Mucosa of rectum (tissue), 2 donors: ENCODE results near the gene KCNK6.
A peak's percentile ranks its signal among the peaks of the same experiment; 100 is the strongest.

Experiments used
- H3K27ac ChIP-seq, 2 donors: one replicate each; pipeline ENCODE4 v1.7.0; 2013; ENCODE audit warnings: inconsistent platforms in 2 of 2, low read depth in 2 of 2, low read length in 2 of 2
- H3K27me3 ChIP-seq, 2 donors: one replicate each; pipeline ENCODE4 v1.7.0; 2013; ENCODE audit warnings: low read length in 2 of 2; ENCODE audit not compliant: control insufficient read depth in 2 of 2, insufficient read depth in 2 of 2
- H3K36me3 ChIP-seq, 2 donors: one replicate each; pipeline ENCODE4 v1.7.0; 2013; ENCODE audit warnings: low read length in 2 of 2; ENCODE audit not compliant: control insufficient read depth in 2 of 2, insufficient read depth in 2 of 2
- H3K4me1 ChIP-seq, 2 donors: one replicate each; pipeline ENCODE4 v1.7.0; 2013; ENCODE audit warnings: low read length in 2 of 2, mild to moderate bottlenecking in 1 of 2; ENCODE audit not compliant: control insufficient read depth in 2 of 2, insufficient read depth in 2 of 2
- H3K4me3 ChIP-seq, 2 donors: one replicate each; pipeline ENCODE4 v1.7.0; 2013; ENCODE audit warnings: low read length in 2 of 2
- H3K9ac ChIP-seq, 2 donors: one replicate each; pipeline ENCODE4 v1.7.0; 2013; ENCODE audit warnings: low read length in 2 of 2, low read depth in 1 of 2, mild to moderate bottlenecking in 1 of 2
- H3K9me3 ChIP-seq, 2 donors: one replicate each; pipeline ENCODE4 v1.7.0; 2013; ENCODE audit warnings: low read length in 2 of 2; ENCODE audit not compliant: control insufficient read depth in 2 of 2
- donor health status: healthy.
- donor health status: Normal muscosa, but diverticular disease.

Gene KCNK6

GRCh38 chr19:38319421-38320258 is at the start of gene KCNK6:
TSS of gene KCNK6 (plus strand) at chr19:38319845. CDS start at chr19:38319951, 106 bp downstream.
- H3K36me3 ChIP-seq: peaks cover 0 to 6% of the 10 kb centered on the region in 2 donors
- H3K9me3 ChIP-seq: no peaks in the 10 kb centered on the region
- H3K27ac ChIP-seq: peak within 1 kb of the TSS; percentile 78 to 80
- no peaks in the 10 kb centered on the region for H3K27me3 ChIP-seq
- H3K9ac ChIP-seq: peak within 1 kb of the TSS; percentile 38 to 89
- H3K4me3 ChIP-seq: peak within 1 kb of the TSS; percentile 67 to 74
- H3K4me1 ChIP-seq: peaks cover 18 to 27% of the 10 kb centered on the region in 2 donors

GRCh38 chr19:38270587-38271167 is 49.0 kb upstream of the KCNK6 start:
- no peak overlapping the region for H3K4me3 ChIP-seq
- H3K9me3 ChIP-seq: no peaks in the 10 kb centered on the region
- peak overlapping the region in 1 of 2 donors; percentile 9 for H3K27ac ChIP-seq
- peaks cover 44 to 63% of the 10 kb centered on the region in 2 donors for H3K4me1 ChIP-seq
- peaks cover 0 to 5% of the 10 kb centered on the region in 2 donors for H3K36me3 ChIP-seq
- H3K9ac ChIP-seq: no peak overlapping the region
- H3K27me3 ChIP-seq: no peaks in the 10 kb centered on the region

- Histone ChIP-seq H3K4me1 (peaks cover 29 to 53% of the 10 kb centered on the region in 2 donors), H3K4me3 (peak overlapping the region in 1 of 2 donors; percentile 29), H3K27ac (peak overlapping the region; percentile 86 to 90)
These were observed 46.1 kb upstream of the KCNK6 start for GRCh38 chr19:38273499-38273898.

GRCh38 chr19:38274739-38275138 is 44.9 kb upstream of the KCNK6 start:
- Histone ChIP-seq H3K27me3 (no peaks in the 10 kb centered on the region), H3K4me3 (peak overlapping the region in 1 of 2 donors; percentile 22), H3K36me3 (peaks cover 0 to 5% of the 10 kb centered on the region in 2 donors), H3K9me3 (no peaks in the 10 kb centered on the region), H3K4me1 (peaks cover 26 to 53% of the 10 kb centered on the region in 2 donors), H3K9ac (peak overlapping the region; percentile 46 to 52), H3K27ac (peak overlapping the region; percentile 86 to 90)

More at GRCh38 chr19:38273499-38273898, 46.1 kb upstream of the KCNK6 start:
- H3K9me3 ChIP-seq: no peaks in the 10 kb centered on the region
- no peaks in the 10 kb centered on the region for H3K27me3 ChIP-seq
- peak overlapping the region in 1 of 2 donors; percentile 42 for H3K9ac ChIP-seq
- peaks cover 0 to 5% of the 10 kb centered on the region in 2 donors for H3K36me3 ChIP-seq

- Histone ChIP-seq H3K27ac (peak overlapping the region; percentile 31 to 63), H3K36me3 (peaks cover 5 to 7% of the 10 kb centered on the region in 2 donors), H3K9ac (no peak overlapping the region), H3K4me1 (peaks cover 26 to 48% of the 10 kb centered on the region in 2 donors), H3K27me3 (no peaks in the 10 kb centered on the region), H3K4me3 (no peak overlapping the region), H3K9me3 (no peaks in the 10 kb centered on the region)
These were observed 42.6 kb upstream of the KCNK6 start for GRCh38 chr19:38276942-38277517.

- Histone ChIP-seq H3K27me3 (no peaks in the 10 kb centered on the region), H3K9ac (no peak overlapping the region), H3K36me3 (peaks cover 5 to 7% of the 10 kb centered on the region in 2 donors), H3K4me3 (no peak overlapping the region), H3K9me3 (no peaks in the 10 kb centered on the region), H3K4me1 (peaks cover 21 to 44% of the 10 kb centered on the region in 2 donors), H3K27ac (peak overlapping the region; percentile 31 to 63)
These were observed 42.1 kb upstream of the KCNK6 start for GRCh38 chr19:38277549-38277948.

GRCh38 chr19:38277969-38278680 is 41.5 kb upstream of the KCNK6 start:
- Histone ChIP-seq H3K27me3 (no peaks in the 10 kb centered on the region), H3K4me1 (peaks cover 21 to 42% of the 10 kb centered on the region in 2 donors), H3K9ac (peak overlapping the region in 1 of 2 donors; percentile 41), H3K36me3 (peaks cover 5 to 7% of the 10 kb centered on the region in 2 donors), H3K27ac (peak overlapping the region; percentile 63 to 69), H3K4me3 (no peak overlapping the region), H3K9me3 (no peaks in the 10 kb centered on the region)

GRCh38 chr19:38278751-38279150 is 40.9 kb upstream of the KCNK6 start:
- H3K36me3 ChIP-seq: peaks cover 5 to 12% of the 10 kb centered on the region in 2 donors
- H3K27ac ChIP-seq: peak overlapping the region; percentile 63 to 69

GRCh38 chr19:38280030-38280921 is 39.4 kb upstream of the KCNK6 start:
- Histone ChIP-seq H3K4me3 (no peak overlapping the region), H3K9ac (no peak overlapping the region), H3K4me1 (peaks cover 11 to 21% of the 10 kb centered on the region in 2 donors), H3K9me3 (no peaks in the 10 kb centered on the region), H3K27ac (peak overlapping the region; percentile 9 to 16), H3K36me3 (peaks cover 16 to 19% of the 10 kb centered on the region in 2 donors), H3K27me3 (no peaks in the 10 kb centered on the region)

More at GRCh38 chr19:38278751-38279150, 40.9 kb upstream of the KCNK6 start:
- Histone ChIP-seq H3K27me3 (no peaks in the 10 kb centered on the region), H3K4me1 (peaks cover 20 to 36% of the 10 kb centered on the region in 2 donors), H3K9ac (no peak overlapping the region), H3K9me3 (no peaks in the 10 kb centered on the region), H3K4me3 (no peak overlapping the region)
